IPS-20b (cell line): Measurements from ENCODE around the gene STPG3.

Experiments used
- H3K27ac ChIP-seq: one replicate; pipeline ENCODE4 v1.5.1; 2013; ENCODE audit warnings: low read length
- H3K27me3 ChIP-seq: 2 replicates; pipeline ENCODE4 v1.6.1; 2013; ENCODE audit warnings: mild to moderate bottlenecking, low read length, inconsistent platforms; ENCODE audit not compliant: insufficient read depth
- H3K36me3 ChIP-seq: 2 replicates; pipeline ENCODE4 v1.6.1; 2013; ENCODE audit warnings: low read depth, mild to moderate bottlenecking, inconsistent platforms, low read length, moderate library complexity; ENCODE audit not compliant: insufficient read depth
- H3K4me1 ChIP-seq: 2 replicates; pipeline ENCODE4 v1.6.1; 2013; ENCODE audit warnings: mild to moderate bottlenecking, control low read depth, inconsistent platforms, low read length, moderate library complexity; ENCODE audit not compliant: insufficient read depth
- H3K4me3 ChIP-seq: 2 replicates; pipeline ENCODE4 v1.5.1; 2013; ENCODE audit warnings: mild to moderate bottlenecking, low read length, inconsistent platforms
- H3K9ac ChIP-seq: 2 replicates; pipeline ENCODE4 v1.6.1; 2013; ENCODE audit warnings: low read depth, mild to moderate bottlenecking, inconsistent platforms, low read length, moderate library complexity
- H3K9me3 ChIP-seq: 2 replicates; pipeline ENCODE4 v1.6.1; 2013; ENCODE audit warnings: mild to moderate bottlenecking, low read depth, low read length, inconsistent platforms; ENCODE audit not compliant: insufficient read depth

The STPG3 gene

GRCh38 chr9:137276473-137277328 is 25.6 kb downstream of the STPG3 start:
- H3K4me1 ChIP-seq: peaks cover 14% of the 10 kb centered on the region
- peak overlapping the region; percentile 84 for H3K27ac ChIP-seq
- H3K9ac ChIP-seq: peak overlapping the region; percentile 79; the same call in 1 of the 2 replicates
- H3K9me3 ChIP-seq: no peaks in the 10 kb centered on the region
- peak overlapping the region; percentile 63; the same call in 1 of the 2 replicates for H3K4me3 ChIP-seq
- H3K36me3 ChIP-seq: peaks cover 7% of the 10 kb centered on the region
- peaks cover 40% of the 10 kb centered on the region; the same call in 1 of the 2 replicates for H3K27me3 ChIP-seq

GRCh38 chr9:137277329-137278041 is 26.4 kb downstream of the STPG3 start, which contains the start of gene TOR4A:
Gene TOR4A, plus strand, starts transcription at chr9:137277726. Its CDS starts 964 bp downstream, at chr9:137278690.
- Histone ChIP-seq H3K27ac (peak within 1 kb of the TSS; percentile 84), H3K36me3 (peaks cover 4% of the 10 kb centered on the region), H3K4me3 (peak within 1 kb of the TSS; percentile 63), H3K9me3 (no peaks in the 10 kb centered on the region), H3K27me3 (peaks cover 47% of the 10 kb centered on the region; the same call in 1 of the 2 replicates), H3K9ac (peak within 1 kb of the TSS; percentile 79; the same call in 1 of the 2 replicates), H3K4me1 (peaks cover 14% of the 10 kb centered on the region)

DNA sequence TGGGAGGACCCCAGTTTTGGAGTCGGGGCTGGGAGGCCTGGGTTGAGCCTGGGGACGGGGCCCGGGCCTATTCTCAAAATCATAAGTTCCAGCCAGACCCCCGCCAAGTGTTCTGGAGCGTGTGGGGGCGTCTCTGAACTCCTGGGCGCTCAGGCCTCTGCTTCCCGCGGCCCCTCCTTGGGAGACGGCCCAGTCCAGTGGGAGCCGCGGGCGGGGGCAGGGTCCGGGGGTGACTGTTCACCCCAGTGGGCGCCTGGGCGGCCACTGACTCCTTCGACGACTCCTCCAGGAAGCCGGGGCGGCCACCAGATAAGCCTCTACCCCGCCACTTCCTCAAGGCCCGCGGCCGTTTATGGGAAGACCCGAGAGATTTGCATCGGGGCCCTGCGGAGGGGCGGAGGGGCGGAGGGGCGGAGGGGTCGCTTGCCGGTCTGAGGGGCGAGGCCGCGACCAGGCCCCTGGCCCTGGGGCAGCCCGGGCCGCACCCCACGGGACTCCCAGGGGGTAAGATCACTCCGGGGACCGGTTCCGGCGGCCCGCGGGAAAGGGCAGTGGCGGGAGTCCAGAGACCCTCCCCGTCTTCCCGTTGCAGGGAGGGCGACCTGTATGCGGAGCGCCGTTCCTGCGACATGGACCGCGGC is 27.1 kb downstream of the STPG3 start:
- Histone ChIP-seq H3K9me3 (no peaks in the 10 kb centered on the region), H3K27me3 (peaks cover 52% of the 10 kb centered on the region; the same call in 1 of the 2 replicates), H3K4me3 (peak overlapping the region; percentile 63), H3K9ac (peak overlapping the region; percentile 74; the same call in 1 of the 2 replicates), H3K27ac (no peak overlapping the region), H3K4me1 (peaks cover 14% of the 10 kb centered on the region), H3K36me3 (peaks cover 3% of the 10 kb centered on the region)

DNA sequence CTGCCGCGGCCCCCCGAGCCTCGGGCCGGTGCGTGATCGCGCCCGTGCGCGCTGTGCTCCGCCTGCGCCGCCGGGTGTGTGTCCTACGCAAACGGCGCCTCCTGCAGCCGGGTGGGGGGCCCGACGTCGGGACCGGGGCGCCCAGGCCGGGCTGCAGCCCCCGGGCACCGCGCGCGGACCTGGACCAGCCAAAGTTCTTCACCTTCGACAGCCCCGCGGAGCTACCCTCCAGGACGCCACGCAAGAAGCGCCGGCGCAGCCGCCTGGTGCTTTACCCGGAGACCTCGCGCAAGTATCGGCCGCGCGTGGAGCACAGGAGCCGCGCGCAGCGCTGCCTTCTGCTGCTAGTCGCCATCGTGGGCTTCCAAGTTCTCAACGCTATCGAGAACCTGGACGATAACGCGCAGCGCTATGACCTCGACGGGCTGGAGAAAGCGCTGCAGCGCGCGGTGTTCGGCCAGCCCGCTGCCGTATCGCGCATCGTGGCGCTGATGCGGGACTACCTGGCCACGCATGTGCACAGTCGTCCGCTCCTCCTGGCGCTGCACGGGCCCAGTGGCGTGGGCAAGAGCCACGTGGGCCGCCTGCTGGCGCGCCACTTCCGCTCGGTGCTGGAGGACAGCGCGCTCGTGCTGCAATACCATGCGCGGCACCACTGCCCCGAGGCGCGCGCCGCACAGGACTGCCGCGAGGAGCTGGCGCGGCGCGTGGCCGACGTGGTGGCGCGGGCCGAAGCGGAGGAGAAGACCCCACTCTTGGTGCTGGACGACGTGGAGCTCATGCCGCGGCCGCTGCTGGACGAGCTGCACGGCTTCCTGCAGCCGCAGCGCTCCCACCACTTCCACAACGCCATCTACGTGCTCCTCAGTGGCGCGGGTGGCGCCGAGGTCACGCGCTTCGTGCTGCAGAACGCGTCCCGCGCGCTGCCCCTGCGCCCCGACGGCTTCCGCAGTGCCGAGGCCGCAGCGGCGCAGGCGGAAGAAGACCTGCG is 27.9 kb downstream of the STPG3 start:
- H3K9ac ChIP-seq: peak overlapping the region; percentile 21; the same call in 1 of the 2 replicates
- no peaks in the 10 kb centered on the region; the same call in 1 of the 2 replicates for H3K36me3 ChIP-seq
- H3K27me3 ChIP-seq: peaks cover 52% of the 10 kb centered on the region; the same call in 1 of the 2 replicates
- H3K27ac ChIP-seq: no peak overlapping the region
- peaks cover 14% of the 10 kb centered on the region for H3K4me1 ChIP-seq
- H3K9me3 ChIP-seq: no peaks in the 10 kb centered on the region
- H3K4me3 ChIP-seq: peak overlapping the region; percentile 63; the same call in 1 of the 2 replicates

- Histone ChIP-seq H3K9me3 (no peaks in the 10 kb centered on the region), H3K27ac (no peak overlapping the region), H3K36me3 (no peaks in the 10 kb centered on the region), H3K27me3 (peaks cover 52% of the 10 kb centered on the region; the same call in 1 of the 2 replicates), H3K4me3 (no peak overlapping the region), H3K4me1 (peaks cover 14% of the 10 kb centered on the region), H3K9ac (no peak overlapping the region)
Measured at GRCh38 chr9:137279741-137280473, 28.8 kb downstream of the STPG3 start.

GRCh38 chr9:137280474-137281344 is 29.6 kb downstream of the STPG3 start:
- Histone ChIP-seq H3K9ac (no peak overlapping the region), H3K36me3 (no peaks in the 10 kb centered on the region), H3K27me3 (peaks cover 52% of the 10 kb centered on the region; the same call in 1 of the 2 replicates), H3K27ac (no peak overlapping the region), H3K4me3 (peak overlapping the region; percentile 55; the same call in 1 of the 2 replicates), H3K4me1 (peaks cover 14% of the 10 kb centered on the region), H3K9me3 (no peaks in the 10 kb centered on the region)

DNA sequence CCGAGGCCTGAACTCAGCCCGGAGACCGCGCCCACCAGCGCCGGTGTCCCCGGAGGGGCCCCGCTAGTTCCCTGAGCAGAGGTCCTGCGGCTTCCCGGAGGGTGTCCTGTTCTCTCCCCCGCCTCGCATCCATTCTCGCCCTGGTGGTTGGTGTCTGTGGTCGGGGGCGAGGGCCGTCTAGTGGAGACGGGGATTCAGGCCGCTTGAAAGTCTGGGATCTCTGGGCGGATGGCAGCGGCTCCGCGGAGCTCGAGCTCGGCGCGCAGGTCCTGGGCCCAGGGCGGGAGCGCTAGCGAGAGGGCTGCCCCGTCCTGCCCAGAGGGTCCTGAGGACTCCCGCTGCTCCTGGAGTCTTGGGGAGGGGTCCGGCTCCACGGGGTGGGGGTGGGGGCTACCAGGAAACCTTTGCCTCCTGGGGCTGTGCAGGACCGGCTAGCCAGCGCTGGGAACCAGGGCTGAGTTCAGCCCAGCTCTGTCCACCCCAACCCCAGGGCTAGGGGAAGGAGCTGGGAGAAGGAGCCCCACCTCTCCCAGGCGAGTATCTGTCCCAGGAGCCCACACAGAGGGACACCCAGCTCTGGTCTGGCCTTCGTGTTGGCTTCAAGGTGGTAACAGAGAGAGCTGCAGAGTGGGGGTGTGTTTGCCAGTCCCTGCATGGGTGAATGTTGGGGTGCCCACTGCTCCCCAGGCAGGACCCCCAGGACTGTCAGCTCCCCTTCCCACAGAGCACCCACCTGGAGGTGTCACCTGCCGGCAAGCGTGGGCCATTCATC is 30.4 kb downstream of the STPG3 start:
- Histone ChIP-seq H3K4me3 (peak overlapping the region; percentile 55; the same call in 1 of the 2 replicates), H3K27me3 (peaks cover 52% of the 10 kb centered on the region; the same call in 1 of the 2 replicates), H3K4me1 (peaks cover 9% of the 10 kb centered on the region; the same call in 1 of the 2 replicates), H3K36me3 (no peaks in the 10 kb centered on the region), H3K27ac (no peak overlapping the region), H3K9ac (no peak overlapping the region), H3K9me3 (no peaks in the 10 kb centered on the region)

DNA sequence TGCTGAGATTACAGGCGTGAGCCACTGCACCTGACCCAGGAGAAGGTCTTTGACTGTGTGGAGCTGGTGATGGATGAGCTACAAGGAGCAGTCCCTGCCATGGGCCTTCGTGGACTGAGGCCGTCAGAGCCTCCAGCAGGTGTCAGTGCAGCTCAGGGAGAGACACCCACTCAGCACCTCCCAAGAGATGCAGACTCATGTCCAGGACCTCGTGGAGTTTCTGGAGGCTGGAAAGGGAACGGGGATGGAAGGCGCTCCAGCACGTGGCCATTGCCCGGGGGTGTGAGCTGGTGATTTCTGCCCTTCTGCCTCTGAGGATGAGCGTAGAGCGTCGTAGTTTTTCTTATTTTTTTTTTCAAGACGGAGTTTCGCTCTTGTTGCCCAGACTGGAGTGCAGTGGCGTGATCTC is 35.9 kb downstream of the STPG3 start:
- H3K36me3 ChIP-seq: no peaks in the 10 kb centered on the region
- no peaks in the 10 kb centered on the region for H3K4me1 ChIP-seq
- H3K27ac ChIP-seq: no peak overlapping the region
- H3K4me3 ChIP-seq: no peak overlapping the region
- H3K27me3 ChIP-seq: peaks cover 9% of the 10 kb centered on the region; the same call in 1 of the 2 replicates
- no peaks in the 10 kb centered on the region for H3K9me3 ChIP-seq
- H3K9ac ChIP-seq: no peak overlapping the region

GRCh38 chr9:137293094-137293481 is 42.0 kb downstream of the STPG3 start:
- Histone ChIP-seq H3K36me3 (no peaks in the 10 kb centered on the region), H3K4me3 (no peak overlapping the region), H3K4me1 (peaks cover 13% of the 10 kb centered on the region; the same call in 1 of the 2 replicates), H3K27ac (no peak overlapping the region), H3K9me3 (no peaks in the 10 kb centered on the region), H3K9ac (no peak overlapping the region), H3K27me3 (peaks cover 41% of the 10 kb centered on the region)
